Activated B cell treated with CpG ODN at 0.5 μM for 24 hours (primary cell): ENCODE measurements around the gene OBSL1. TPM values are rescaled to one million over a fixed set of nuclear protein-coding genes. Genes with fewer than 3 reads are reported as not detected.

Experiments
- ATAC-seq: fragments of 200-7000 bp; cut with Tn5 transposase; one replicate; pipeline ENCODE4 v1.10.0; 2021; ENCODE audit warnings: low read depth, mild to moderate bottlenecking, moderate library complexity
- CTCF ChIA-PET: fragments of 350-600 bp; sonication (Branson Sonifier 250); formaldehyde crosslinking; loops from one replicate; lab custom pipeline; 2021; ENCODE audit warnings: antibody characterized with exemption; lab: Charles Lee
- POLR2A ChIA-PET: fragments of 350-600 bp; sonication (Branson Sonifier 250); formaldehyde crosslinking; loops from one replicate; lab custom pipeline; 2021; ENCODE audit warnings: antibody characterized with exemption; lab: Charles Lee
- DNase-seq: peaks from one replicate; pipeline ENCODE4 v3.0.0; 2022
- H3K27ac Mint-ChIP-seq: one replicate; pipeline ENCODE4 v1.8.0; 2020; ENCODE audit warnings: mixed read lengths
- H3K27me3 Mint-ChIP-seq: one replicate; pipeline ENCODE4 v1.8.0; 2021; ENCODE audit warnings: mixed read lengths
- H3K36me3 Mint-ChIP-seq: one replicate; pipeline ENCODE4 v1.8.0; 2021; ENCODE audit warnings: low read depth, mixed read lengths
- H3K4me1 Mint-ChIP-seq: one replicate; pipeline ENCODE4 v1.8.0; 2021; ENCODE audit warnings: mixed read lengths
- H3K4me3 Mint-ChIP-seq: one replicate; pipeline ENCODE4 v1.8.0; 2020; ENCODE audit warnings: mild to moderate bottlenecking, mixed read lengths
- H3K9me3 Mint-ChIP-seq: one replicate; pipeline ENCODE4 v1.8.0; 2020; ENCODE audit warnings: mixed read lengths
- intact Hi-C: fragments of 100-400 bp; cut with micrococcal nuclease; formaldehyde crosslinking; loops from one replicate; pipeline ENCODE4 v1.15.1; 2024
- total RNA-seq: library from RNA; stranded (reverse); gene quantifications from 2 replicates; pipeline ENCODE4 v1.2.3, GENCODE V29; 2022
- TF ChIP-seq, protein P1 (sequence below): fragments of 200-600 bp; IDR thresholded peaks from one replicate; pipeline ENCODE4 v1.8.0; 2022; ENCODE audit warnings: antibody characterized with exemption, mild to moderate bottlenecking

Gene OBSL1
- total RNA-seq, 1 donor from 2014 or later = not detected

- peaks cover 23% of the 10 kb centered on the region for H3K27me3 Mint-ChIP-seq
These were observed 32.8 kb downstream of the OBSL1 start for GRCh38 chr2:219538504-219538951.

GRCh38 chr2:219537657-219538488 lies 33.5 kb downstream of the OBSL1 start:
- no peaks in the 10 kb centered on the region for H3K9me3 Mint-ChIP-seq

More at GRCh38 chr2:219538504-219538951, 32.8 kb downstream of the OBSL1 start:
- H3K36me3 Mint-ChIP-seq = no peaks in the 10 kb centered on the region
- H3K4me1 Mint-ChIP-seq = peaks cover 13% of the 10 kb centered on the region
- H3K4me3 Mint-ChIP-seq = no peak overlapping the region
- TF ChIP-seq, protein P1, sequence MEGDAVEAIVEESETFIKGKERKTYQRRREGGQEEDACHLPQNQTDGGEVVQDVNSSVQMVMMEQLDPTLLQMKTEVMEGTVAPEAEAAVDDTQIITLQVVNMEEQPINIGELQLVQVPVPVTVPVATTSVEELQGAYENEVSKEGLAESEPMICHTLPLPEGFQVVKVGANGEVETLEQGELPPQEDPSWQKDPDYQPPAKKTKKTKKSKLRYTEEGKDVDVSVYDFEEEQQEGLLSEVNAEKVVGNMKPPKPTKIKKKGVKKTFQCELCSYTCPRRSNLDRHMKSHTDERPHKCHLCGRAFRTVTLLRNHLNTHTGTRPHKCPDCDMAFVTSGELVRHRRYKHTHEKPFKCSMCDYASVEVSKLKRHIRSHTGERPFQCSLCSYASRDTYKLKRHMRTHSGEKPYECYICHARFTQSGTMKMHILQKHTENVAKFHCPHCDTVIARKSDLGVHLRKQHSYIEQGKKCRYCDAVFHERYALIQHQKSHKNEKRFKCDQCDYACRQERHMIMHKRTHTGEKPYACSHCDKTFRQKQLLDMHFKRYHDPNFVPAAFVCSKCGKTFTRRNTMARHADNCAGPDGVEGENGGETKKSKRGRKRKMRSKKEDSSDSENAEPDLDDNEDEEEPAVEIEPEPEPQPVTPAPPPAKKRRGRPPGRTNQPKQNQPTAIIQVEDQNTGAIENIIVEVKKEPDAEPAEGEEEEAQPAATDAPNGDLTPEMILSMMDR = no peak
- H3K9me3 Mint-ChIP-seq = no peaks in the 10 kb centered on the region
- no peak for DNase-seq
- intact Hi-C loops = no loop called here
- POLR2A ChIA-PET = no interaction called here
- H3K27ac Mint-ChIP-seq = no peak overlapping the region
- ATAC-seq = no peak
- CTCF ChIA-PET = no interaction called here

GRCh38 chr2:219536967-219537366 lies 34.4 kb downstream of the OBSL1 start:
- Mint-ChIP-seq H3K36me3 (no peaks in the 10 kb centered on the region), H3K4me1 (peaks cover 5% of the 10 kb centered on the region), H3K27me3 (peaks cover 27% of the 10 kb centered on the region), H3K27ac (no peak overlapping the region), H3K9me3 (no peaks in the 10 kb centered on the region), H3K4me3 (no peak overlapping the region)
- TF ChIP-seq, protein P1 = no peak
- ChIA-PET CTCF (no interaction called here), POLR2A (no interaction called here)
- DNase-seq (no peak), ATAC-seq (no peak)
- intact Hi-C loops = no loop called here

More at GRCh38 chr2:219537657-219538488, 33.5 kb downstream of the OBSL1 start:
- TF ChIP-seq, protein P1 = no peak
- H3K4me1 Mint-ChIP-seq = peaks cover 13% of the 10 kb centered on the region
- DNase-seq (no peak), ATAC-seq (no peak)
- no peak overlapping the region for H3K27ac Mint-ChIP-seq
- ChIA-PET POLR2A (no interaction called here), CTCF (no interaction called here)
- intact Hi-C loops = no loop called here
- peaks cover 27% of the 10 kb centered on the region for H3K27me3 Mint-ChIP-seq
- H3K4me3 Mint-ChIP-seq = no peak overlapping the region
- no peaks in the 10 kb centered on the region for H3K36me3 Mint-ChIP-seq

DNA sequence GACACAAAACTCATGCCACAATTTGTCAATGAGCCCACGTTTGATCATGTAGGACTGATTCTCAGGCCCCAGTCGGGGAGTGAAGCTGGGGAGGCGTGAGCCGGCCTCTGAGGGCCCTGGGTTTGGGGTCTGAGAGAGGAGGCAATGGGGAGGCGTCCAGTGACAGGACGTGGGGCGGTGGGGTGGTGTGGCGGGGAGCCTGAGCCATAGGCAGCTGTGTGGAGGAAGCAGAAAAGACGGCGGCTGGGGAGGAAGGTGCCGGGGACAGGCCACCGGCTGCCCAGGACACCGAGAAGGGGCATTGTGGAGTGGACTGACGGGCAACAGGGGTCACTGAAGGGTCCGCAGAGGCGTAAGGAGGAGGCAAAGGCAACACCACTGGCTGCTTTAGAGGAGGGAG lies 34.9 kb downstream of the OBSL1 start:
- Mint-ChIP-seq H3K36me3 (no peaks in the 10 kb centered on the region), H3K4me1 (peaks cover 4% of the 10 kb centered on the region), H3K27ac (no peak overlapping the region), H3K9me3 (no peaks in the 10 kb centered on the region), H3K27me3 (peaks cover 32% of the 10 kb centered on the region), H3K4me3 (no peak overlapping the region)
- ChIA-PET POLR2A (no interaction called here), CTCF (no interaction called here)
- TF ChIP-seq, protein P1 = no peak
- ATAC-seq = no peak
- intact Hi-C loops = no loop called here
- DNase-seq = no peak

GRCh38 chr2:219533930-219534661 lies 37.2 kb downstream of the OBSL1 start:
- Mint-ChIP-seq H3K27me3 (peaks cover 45% of the 10 kb centered on the region), H3K27ac (no peak overlapping the region), H3K36me3 (no peaks in the 10 kb centered on the region), H3K9me3 (no peaks in the 10 kb centered on the region), H3K4me1 (no peaks in the 10 kb centered on the region), H3K4me3 (no peak overlapping the region)
- DNase-seq (no peak), ATAC-seq (no peak)
- intact Hi-C loops = loop anchor here (5.0 kb wide), 1 partner anchor 477 kb away; no protein-coding TSS in a partner anchor
- TF ChIP-seq, protein P1 = no peak
- ChIA-PET CTCF (no interaction called here), POLR2A (no interaction called here)
